Osteoblast (primary cell): ENCODE measurements around the gene LMNTD1. TPM values are rescaled to one million over a fixed set of nuclear protein-coding genes. Genes with fewer than 3 reads are reported as not detected.
A peak's percentile ranks its signal among the peaks of the same experiment; 100 is the strongest.

ENCODE experiments used
- DNase-seq: peaks from one replicate; pipeline ENCODE4 v3.0.0; 2011; ENCODE audit warnings: low spot score, mixed read lengths; ENCODE audit not compliant: insufficient read length; ENCODE audit errors: missing footprints
- H2AFZ ChIP-seq: 2 replicates; pipeline ENCODE4 v1.6.0; 2011; ENCODE audit warnings: mild to moderate bottlenecking, low read length
- H3K27ac ChIP-seq: 2 replicates; pipeline ENCODE4 v1.5.1; 2011; ENCODE audit warnings: mild to moderate bottlenecking, low read depth, low read length, moderate library complexity
- H3K27me3 ChIP-seq: 2 replicates; pipeline ENCODE4 v1.6.0; 2012; ENCODE audit warnings: mild to moderate bottlenecking, control low read depth, inconsistent platforms, low read length, moderate library complexity; ENCODE audit not compliant: insufficient read depth
- H3K36me3 ChIP-seq: 2 replicates; pipeline ENCODE4 v1.5.1; 2011; ENCODE audit warnings: mild to moderate bottlenecking, low read length, control low read depth, moderate library complexity; ENCODE audit not compliant: insufficient read depth
- H3K4me1 ChIP-seq: 2 replicates; pipeline ENCODE4 v1.5.1; 2011; ENCODE audit warnings: mild to moderate bottlenecking, low read length, control low read depth, moderate library complexity; ENCODE audit not compliant: insufficient read depth
- H3K4me2 ChIP-seq: 2 replicates; pipeline ENCODE4 v1.6.0; 2011; ENCODE audit warnings: mild to moderate bottlenecking, low read length; ENCODE audit not compliant: insufficient read depth
- H3K4me3 ChIP-seq: fragments of 200-600 bp; sonication (generic); 3 replicates; pipeline ENCODE4 v1.5.1; 2012; ENCODE audit warnings: mild to moderate bottlenecking, low read length, inconsistent platforms; ENCODE audit not compliant: insufficient read depth
- H3K79me2 ChIP-seq: 2 replicates; pipeline ENCODE4 v1.6.0; 2012; ENCODE audit warnings: mild to moderate bottlenecking, low read length, control low read depth, inconsistent platforms; ENCODE audit not compliant: insufficient read depth
- H3K9me3 ChIP-seq: 2 replicates; pipeline ENCODE4 v1.5.1; 2011; ENCODE audit warnings: low read depth, low read length, control low read depth
- H4K20me1 ChIP-seq: 2 replicates; pipeline ENCODE4 v1.6.0; 2012; ENCODE audit warnings: mild to moderate bottlenecking, low read length, control low read depth; ENCODE audit not compliant: insufficient read depth
- total RNA-seq: library from RNA; depleted of rRNA; stranded (reverse); fragments of >200 nt; gene quantifications from 2 replicates; pipeline ENCODE4 v1.2.3, GENCODE V29; 2012
- TF ChIP-seq, protein P1 (sequence below): IDR thresholded peaks from 2 replicates; pipeline ENCODE4 v1.5.1; 2011; ENCODE audit warnings: mild to moderate bottlenecking, low read depth, low read length, moderate library complexity; ENCODE audit errors: extremely low read depth

The LMNTD1 gene
- total RNA-seq, 1 donor = not detected

DNA sequence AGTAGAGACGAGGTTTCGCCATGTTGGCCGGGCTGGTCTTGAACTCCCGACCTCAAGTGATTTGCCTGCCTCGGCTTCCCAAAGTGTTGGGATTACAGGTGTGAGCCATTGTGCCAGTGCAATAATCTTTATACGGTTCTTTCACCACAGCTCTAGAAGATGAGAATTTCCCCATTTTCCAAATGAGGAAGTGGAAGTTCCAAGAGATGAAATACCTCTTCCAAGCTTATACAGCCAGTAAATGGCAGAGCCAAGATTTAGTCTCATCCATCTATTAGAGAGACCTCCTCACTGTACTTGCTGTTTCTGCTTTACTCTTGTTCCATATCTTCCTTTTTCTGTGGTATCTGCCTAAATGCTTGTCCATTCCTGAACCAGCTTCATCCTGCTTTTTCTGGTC, 3.1 kb upstream of the LMNTD1 start:
- Histone ChIP-seq H3K4me2 (no peak overlapping the region), H3K27me3 (no peaks in the 10 kb centered on the region), H3K9me3 (no peaks in the 10 kb centered on the region), H4K20me1 (no peaks in the 10 kb centered on the region), H2AFZ (no peak overlapping the region), H3K27ac (no peak overlapping the region), H3K79me2 (no peaks in the 10 kb centered on the region), H3K4me1 (peaks cover 17% of the 10 kb centered on the region), H3K4me3 (no peak overlapping the region), H3K36me3 (no peaks in the 10 kb centered on the region)
- TF ChIP-seq, protein P1, sequence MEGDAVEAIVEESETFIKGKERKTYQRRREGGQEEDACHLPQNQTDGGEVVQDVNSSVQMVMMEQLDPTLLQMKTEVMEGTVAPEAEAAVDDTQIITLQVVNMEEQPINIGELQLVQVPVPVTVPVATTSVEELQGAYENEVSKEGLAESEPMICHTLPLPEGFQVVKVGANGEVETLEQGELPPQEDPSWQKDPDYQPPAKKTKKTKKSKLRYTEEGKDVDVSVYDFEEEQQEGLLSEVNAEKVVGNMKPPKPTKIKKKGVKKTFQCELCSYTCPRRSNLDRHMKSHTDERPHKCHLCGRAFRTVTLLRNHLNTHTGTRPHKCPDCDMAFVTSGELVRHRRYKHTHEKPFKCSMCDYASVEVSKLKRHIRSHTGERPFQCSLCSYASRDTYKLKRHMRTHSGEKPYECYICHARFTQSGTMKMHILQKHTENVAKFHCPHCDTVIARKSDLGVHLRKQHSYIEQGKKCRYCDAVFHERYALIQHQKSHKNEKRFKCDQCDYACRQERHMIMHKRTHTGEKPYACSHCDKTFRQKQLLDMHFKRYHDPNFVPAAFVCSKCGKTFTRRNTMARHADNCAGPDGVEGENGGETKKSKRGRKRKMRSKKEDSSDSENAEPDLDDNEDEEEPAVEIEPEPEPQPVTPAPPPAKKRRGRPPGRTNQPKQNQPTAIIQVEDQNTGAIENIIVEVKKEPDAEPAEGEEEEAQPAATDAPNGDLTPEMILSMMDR = no peak
- no peak for DNase-seq

DNA sequence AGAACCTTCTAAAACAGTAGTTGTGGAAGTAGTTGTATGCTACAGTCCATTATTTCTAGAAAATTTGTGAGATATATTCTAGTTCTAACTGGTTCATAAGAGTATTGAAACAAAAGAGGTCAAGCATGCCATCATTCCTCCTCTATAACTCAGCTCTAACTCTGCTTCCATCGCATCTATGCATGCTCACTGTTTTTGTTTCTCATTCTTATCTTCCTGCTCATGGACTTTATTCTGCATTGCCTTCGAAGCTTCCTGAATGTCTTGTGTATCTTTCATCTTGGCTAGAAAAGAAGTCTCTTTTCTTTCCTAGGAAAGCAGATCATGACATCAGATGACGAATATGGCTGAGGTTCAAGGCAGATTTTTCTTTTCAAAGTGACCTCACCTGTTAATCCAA, 402 bp downstream of the LMNTD1 start:
- no peaks in the 10 kb centered on the region for H3K79me2 ChIP-seq
- H4K20me1 ChIP-seq = no peaks in the 10 kb centered on the region
- peak overlapping the region; percentile 79 for H3K27ac ChIP-seq
- H3K27me3 ChIP-seq = no peaks in the 10 kb centered on the region
- peak; percentile 82 for DNase-seq
- no peaks in the 10 kb centered on the region for H3K36me3 ChIP-seq
- H2AFZ ChIP-seq = no peak overlapping the region
- peaks cover 17% of the 10 kb centered on the region for H3K4me1 ChIP-seq
- H3K9me3 ChIP-seq = no peaks in the 10 kb centered on the region
- TF ChIP-seq, protein P1 = no peak
- H3K4me2 ChIP-seq = peak overlapping the region; percentile 44
- H3K4me3 ChIP-seq = no peak overlapping the region

GRCh38 chr12:25550186-25550585, 2.9 kb downstream of the LMNTD1 start:
- H3K27me3 ChIP-seq = peaks cover 5% of the 10 kb centered on the region
- H4K20me1 ChIP-seq = no peaks in the 10 kb centered on the region
- H2AFZ ChIP-seq = peak overlapping the region; percentile 11
- DNase-seq = no peak
- peaks cover 13% of the 10 kb centered on the region for H3K4me1 ChIP-seq
- no peaks in the 10 kb centered on the region for H3K36me3 ChIP-seq
- TF ChIP-seq, protein P1 = no peak
- H3K4me2 ChIP-seq = no peak overlapping the region
- no peaks in the 10 kb centered on the region for H3K79me2 ChIP-seq
- peak overlapping the region; percentile 45 for H3K27ac ChIP-seq
- H3K9me3 ChIP-seq = no peaks in the 10 kb centered on the region
- H3K4me3 ChIP-seq = no peak overlapping the region

DNA sequence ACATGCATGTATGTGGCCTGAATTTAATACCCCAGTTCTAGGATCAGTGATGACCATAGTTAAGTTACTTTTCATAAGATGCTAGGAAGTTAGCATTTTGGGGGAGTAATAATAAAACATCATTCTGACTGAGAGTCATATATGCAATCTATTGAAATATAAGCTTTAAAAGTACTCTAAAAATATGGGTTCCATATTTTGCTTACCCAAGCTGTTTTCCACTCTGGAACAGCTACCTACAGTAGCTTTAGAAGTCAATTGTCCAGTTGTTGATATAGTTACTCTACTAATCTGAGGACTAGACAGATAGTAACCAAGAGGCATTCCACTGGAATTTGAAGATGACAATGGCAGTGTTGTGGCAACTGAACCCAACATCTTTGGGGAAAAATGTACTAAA, 4.0 kb downstream of the LMNTD1 start:
- no peak for DNase-seq
- no peaks in the 10 kb centered on the region for H3K36me3 ChIP-seq
- no peaks in the 10 kb centered on the region for H3K79me2 ChIP-seq
- TF ChIP-seq, protein P1 = no peak
- H3K27ac ChIP-seq = no peak overlapping the region
- no peaks in the 10 kb centered on the region for H4K20me1 ChIP-seq
- no peak overlapping the region for H2AFZ ChIP-seq
- no peaks in the 10 kb centered on the region for H3K9me3 ChIP-seq
- H3K4me1 ChIP-seq = peaks cover 13% of the 10 kb centered on the region
- H3K4me2 ChIP-seq = no peak overlapping the region
- peaks cover 6% of the 10 kb centered on the region for H3K27me3 ChIP-seq
- H3K4me3 ChIP-seq = no peak overlapping the region
